A673 (cell line): ENCODE results near the gene SDK1. TPM values are rescaled to one million over a fixed set of nuclear protein-coding genes. Genes with fewer than 3 reads are reported as not detected.
"Not testable (repeated sequence)": the region's sequence is repeated elsewhere in the genome, so short reads cannot be mapped to it uniquely, and the experiment has no call there.

Experiments
- BruUV-seq: library from RNA; stranded (reverse); fragments of 400-500 nt; replicated peaks from 2 replicates; lab custom pipeline; 2021; lab: Mats Ljungman, UMichigan
- CTCF ChIA-PET: fragments of 300-600 bp; sonication (Branson Sonifier 250); formaldehyde crosslinking; loops from one replicate; lab custom pipeline; 2022; ENCODE audit warnings: antibody characterized with exemption; lab: Charles Lee
- POLR2A ChIA-PET: fragments of 300-600 bp; sonication (Branson Sonifier 250); formaldehyde crosslinking; loops from one replicate; lab custom pipeline; 2022; ENCODE audit warnings: antibody characterized with exemption; ENCODE audit not compliant: low non-redundant PET; lab: Charles Lee
- DNase-seq: peaks from one replicate; pipeline ENCODE4 v3.0.0-alpha.2; 2015; ENCODE audit warnings: low spot score
- H3K27ac ChIP-seq: fragments of 200-600 bp; sonication (generic); 2 replicates; pipeline ENCODE4 v1.5.1; 2016; ENCODE audit warnings: mixed run types, low read depth, mild to moderate bottlenecking, mixed read lengths, antibody characterized with exemption, low read length; ENCODE audit not compliant: poor library complexity, severe bottlenecking
- H3K27me3 ChIP-seq: fragments of 200-600 bp; sonication (generic); replicated peaks from 2 replicates; pipeline ENCODE4 v1.6.1; 2017; ENCODE audit warnings: mixed run types, low read depth, mild to moderate bottlenecking, mixed read lengths, antibody characterized with exemption, low read length; ENCODE audit not compliant: insufficient read depth, poor library complexity
- H3K36me3 ChIP-seq: fragments of 200-600 bp; sonication (generic); 2 replicates; pipeline ENCODE4 v1.6.1; 2016; ENCODE audit warnings: mixed run types, mild to moderate bottlenecking, mixed read lengths, antibody characterized with exemption, low read length; ENCODE audit not compliant: insufficient read depth, poor library complexity, severe bottlenecking
- H3K4me1 ChIP-seq: fragments of 200-600 bp; sonication (generic); 2 replicates; pipeline ENCODE4 v1.6.1; 2017; ENCODE audit warnings: mixed run types, mild to moderate bottlenecking, mixed read lengths, antibody characterized with exemption, low read length; ENCODE audit not compliant: insufficient read depth, poor library complexity, severe bottlenecking
- H3K4me3 ChIP-seq: fragments of 200-600 bp; sonication (generic); 2 replicates; pipeline ENCODE4 v1.5.1; 2016; ENCODE audit warnings: low read depth, mixed run types, mild to moderate bottlenecking, mixed read lengths, low read length; ENCODE audit not compliant: poor library complexity, severe bottlenecking
- H3K9me3 ChIP-seq: fragments of 200-600 bp; sonication (generic); 2 replicates; pipeline ENCODE4 v1.6.1; 2016; ENCODE audit warnings: mixed run types, low read depth, mild to moderate bottlenecking, mixed read lengths, antibody characterized with exemption, low read length; ENCODE audit not compliant: poor library complexity, severe bottlenecking
- EZH2 ChIP-seq: fragments of 200-600 bp; sonication (generic); IDR thresholded peaks from 2 replicates; pipeline ENCODE4 v1.6.1; 2017; ENCODE audit warnings: borderline replicate concordance, low read depth, mild to moderate bottlenecking, mixed read lengths, antibody characterized with exemption, low read length; ENCODE audit not compliant: poor library complexity, severe bottlenecking
- intact Hi-C: fragments of 100-400 bp; cut with micrococcal nuclease; formaldehyde crosslinking; loops from one replicate; pipeline ENCODE4 v1.10.0; 2022; ENCODE audit not compliant: unreplicated experiment
- total RNA-seq: library from RNA; stranded (reverse); gene quantifications from 2 replicates; pipeline ENCODE4 v1.2.3, GENCODE V29; 2021
- TF ChIP-seq, protein P1 (sequence below): fragments of 300-800, 200-600 bp; sonication (generic); conservative IDR thresholded peaks from 2 replicates; pipeline ENCODE4 v1.5.1; 2017; ENCODE audit warnings: low read depth, mild to moderate bottlenecking, antibody characterized with exemption, low read length, moderate library complexity, mixed read lengths

The SDK1 gene
- total RNA-seq, 1 experiment from 2014 or later, result 14.7 TPM

DNA sequence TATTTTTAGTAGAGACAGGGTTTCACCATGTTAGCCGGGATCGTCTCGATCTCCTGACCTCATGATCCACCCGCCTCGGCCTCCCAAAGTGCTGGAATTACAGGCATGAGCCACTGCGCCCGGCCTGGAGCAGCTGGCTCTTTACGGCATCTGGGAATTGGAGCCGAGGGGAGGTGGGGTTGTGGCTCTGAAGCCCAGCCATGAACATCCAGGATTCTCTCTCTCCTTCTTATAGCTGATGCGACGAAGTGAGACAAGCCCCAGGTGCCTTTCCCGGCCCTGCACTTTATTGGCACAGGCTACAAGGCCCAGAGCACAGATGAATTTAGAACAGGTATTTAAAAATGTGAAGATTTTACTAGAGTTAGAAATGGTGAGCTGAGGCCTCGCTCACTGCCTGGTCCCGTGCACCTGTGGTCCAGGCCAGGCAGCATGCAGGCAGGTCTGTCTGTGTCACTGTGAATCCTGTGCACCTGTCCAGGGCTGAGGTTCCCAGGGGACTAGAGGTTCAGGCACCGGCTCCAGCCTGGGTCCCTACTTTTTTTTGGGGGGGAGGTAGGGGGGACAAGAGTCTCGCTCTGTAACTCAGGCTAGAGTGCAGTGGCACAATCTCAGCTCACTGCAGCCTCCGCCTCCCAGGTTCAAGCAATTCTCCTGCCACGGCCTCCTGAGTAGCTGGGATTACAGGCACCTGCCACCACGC, 1001.3 kb downstream of the SDK1 start:
- Histone ChIP-seq H3K4me1 (no peaks in the 10 kb centered on the region), H3K27ac (no peak overlapping the region), H3K4me3 (no peak overlapping the region), H3K9me3 (no peaks in the 10 kb centered on the region), H3K36me3 (no peaks in the 10 kb centered on the region), H3K27me3 (no peaks in the 10 kb centered on the region)
- no peak for DNase-seq
- intact Hi-C loops, result no loop called here
- ChIA-PET POLR2A (no interaction called here), CTCF (no interaction called here)
- no TSS peak for BruUV-seq
- TF ChIP-seq, protein P1, sequence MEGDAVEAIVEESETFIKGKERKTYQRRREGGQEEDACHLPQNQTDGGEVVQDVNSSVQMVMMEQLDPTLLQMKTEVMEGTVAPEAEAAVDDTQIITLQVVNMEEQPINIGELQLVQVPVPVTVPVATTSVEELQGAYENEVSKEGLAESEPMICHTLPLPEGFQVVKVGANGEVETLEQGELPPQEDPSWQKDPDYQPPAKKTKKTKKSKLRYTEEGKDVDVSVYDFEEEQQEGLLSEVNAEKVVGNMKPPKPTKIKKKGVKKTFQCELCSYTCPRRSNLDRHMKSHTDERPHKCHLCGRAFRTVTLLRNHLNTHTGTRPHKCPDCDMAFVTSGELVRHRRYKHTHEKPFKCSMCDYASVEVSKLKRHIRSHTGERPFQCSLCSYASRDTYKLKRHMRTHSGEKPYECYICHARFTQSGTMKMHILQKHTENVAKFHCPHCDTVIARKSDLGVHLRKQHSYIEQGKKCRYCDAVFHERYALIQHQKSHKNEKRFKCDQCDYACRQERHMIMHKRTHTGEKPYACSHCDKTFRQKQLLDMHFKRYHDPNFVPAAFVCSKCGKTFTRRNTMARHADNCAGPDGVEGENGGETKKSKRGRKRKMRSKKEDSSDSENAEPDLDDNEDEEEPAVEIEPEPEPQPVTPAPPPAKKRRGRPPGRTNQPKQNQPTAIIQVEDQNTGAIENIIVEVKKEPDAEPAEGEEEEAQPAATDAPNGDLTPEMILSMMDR, result no peak
- TF ChIP-seq EZH2, result no peak

DNA sequence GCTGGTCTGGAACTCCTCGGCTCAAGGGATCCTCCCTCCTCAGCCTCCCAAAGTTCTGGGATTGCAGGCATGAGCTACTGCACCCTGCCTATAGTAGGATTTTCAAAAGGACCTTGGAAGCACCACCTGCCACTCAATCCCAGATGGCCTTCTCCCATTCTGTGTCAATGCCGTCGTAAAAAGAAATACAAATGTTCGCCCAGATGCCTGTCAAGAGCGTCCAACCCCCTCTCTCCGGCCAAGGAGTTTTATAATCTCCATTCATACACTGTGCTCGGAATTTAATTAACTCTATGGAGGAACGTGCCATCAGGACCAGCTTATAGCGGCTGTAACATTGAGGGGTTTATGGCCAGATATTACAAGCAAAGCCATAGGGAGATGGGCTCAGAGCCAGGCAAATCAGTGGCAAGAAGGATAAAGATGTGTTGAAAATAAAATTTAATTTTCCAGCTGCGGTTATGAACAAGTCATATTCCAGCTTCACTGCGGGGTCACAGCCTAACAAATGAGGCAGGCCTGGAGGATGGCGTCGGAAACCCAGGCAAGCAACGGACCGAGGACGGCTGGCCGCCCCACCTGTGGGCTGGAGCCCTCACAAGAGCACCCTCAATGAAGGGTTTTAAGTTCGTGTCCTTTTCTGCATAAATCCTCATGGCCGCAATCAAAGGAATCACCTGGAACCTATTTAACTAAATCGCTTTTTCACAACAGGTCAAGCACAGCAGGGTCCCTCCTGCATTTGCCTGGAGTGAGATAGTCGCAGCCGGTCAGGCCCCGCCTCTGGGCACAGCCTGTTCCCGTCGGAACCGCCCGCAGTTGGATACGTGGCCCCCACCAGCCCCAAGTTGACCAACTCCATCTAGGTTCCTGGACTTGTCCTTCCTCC, 1006.5 kb downstream of the SDK1 start:
- no TSS peak for BruUV-seq
- intact Hi-C loops, result no loop called here
- H3K9me3 ChIP-seq, result no peaks in the 10 kb centered on the region
- H3K4me1 ChIP-seq, result no peaks in the 10 kb centered on the region
- H3K27ac ChIP-seq, result no peak overlapping the region
- TF ChIP-seq EZH2, result no peak
- TF ChIP-seq, protein P1, result no peak
- no peaks in the 10 kb centered on the region for H3K27me3 ChIP-seq
- POLR2A ChIA-PET, result no interaction called here
- CTCF ChIA-PET, result no interaction called here
- no peaks in the 10 kb centered on the region for H3K36me3 ChIP-seq
- DNase-seq, result no peak
- no peak overlapping the region for H3K4me3 ChIP-seq

DNA sequence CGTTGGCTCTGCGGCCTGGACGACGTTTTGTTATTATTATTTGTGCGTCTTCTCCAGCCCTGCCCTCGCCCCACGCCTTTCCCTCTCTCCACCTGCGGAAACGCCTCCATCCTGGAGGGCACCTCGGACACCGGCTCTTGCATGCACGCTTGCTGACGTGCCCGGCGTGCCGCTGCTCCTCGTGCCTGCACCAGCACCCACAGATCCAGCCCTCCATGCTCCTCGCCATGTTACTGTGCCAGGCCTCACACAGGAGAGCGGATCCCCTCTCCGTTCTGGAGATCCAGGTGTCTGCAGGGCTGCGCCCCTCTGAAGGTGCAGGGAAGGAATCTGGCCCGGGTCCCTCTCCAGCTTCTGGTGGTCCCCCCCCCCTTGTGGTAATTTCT, 1007.1 kb downstream of the SDK1 start:
- no peak for TF ChIP-seq EZH2
- TF ChIP-seq, protein P1, result no peak
- DNase-seq, result no peak
- CTCF ChIA-PET, result no interaction called here
- POLR2A ChIA-PET, result no interaction called here
- H3K27me3 ChIP-seq, result no peaks in the 10 kb centered on the region
- no peaks in the 10 kb centered on the region for H3K4me1 ChIP-seq
- no TSS peak for BruUV-seq
- no peak overlapping the region for H3K4me3 ChIP-seq
- no peaks in the 10 kb centered on the region for H3K36me3 ChIP-seq
- intact Hi-C loops, result no loop called here
- no peak overlapping the region for H3K27ac ChIP-seq
- H3K9me3 ChIP-seq, result no peaks in the 10 kb centered on the region

DNA sequence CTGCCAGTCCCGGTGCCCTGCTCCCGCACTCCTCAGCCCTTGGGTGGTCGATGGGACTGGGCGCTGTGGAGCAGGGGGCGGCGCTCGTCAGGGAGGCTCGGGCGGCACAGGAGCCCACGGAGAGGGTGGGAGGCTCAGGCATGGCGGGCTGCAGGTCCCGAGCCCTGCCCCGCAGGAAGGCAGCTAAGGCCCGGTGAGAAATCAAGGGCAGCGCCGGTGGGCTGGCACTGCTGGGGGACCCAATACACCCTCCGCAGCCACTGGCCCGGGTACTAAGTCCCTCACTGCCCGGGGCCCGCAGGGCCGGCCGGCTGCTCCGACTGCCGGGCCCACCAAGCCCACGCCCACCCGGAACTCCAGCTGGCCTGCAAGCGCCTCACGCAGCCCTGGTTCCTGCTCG, 1012.9 kb downstream of the SDK1 start:
- H3K4me3 ChIP-seq, intact Hi-C loops, BruUV-seq, H3K9me3 ChIP-seq, DNase-seq, H3K36me3 ChIP-seq, H3K27ac ChIP-seq, POLR2A ChIA-PET, H3K4me1 ChIP-seq: not testable (repeated sequence)
- CTCF ChIA-PET, result interaction anchor here (0.6 kb wide), 1 partner anchor 249 kb away, joined by 3 read pairs; no protein-coding TSS in a partner anchor
- peaks cover 19% of the 10 kb centered on the region for H3K27me3 ChIP-seq

DNA sequence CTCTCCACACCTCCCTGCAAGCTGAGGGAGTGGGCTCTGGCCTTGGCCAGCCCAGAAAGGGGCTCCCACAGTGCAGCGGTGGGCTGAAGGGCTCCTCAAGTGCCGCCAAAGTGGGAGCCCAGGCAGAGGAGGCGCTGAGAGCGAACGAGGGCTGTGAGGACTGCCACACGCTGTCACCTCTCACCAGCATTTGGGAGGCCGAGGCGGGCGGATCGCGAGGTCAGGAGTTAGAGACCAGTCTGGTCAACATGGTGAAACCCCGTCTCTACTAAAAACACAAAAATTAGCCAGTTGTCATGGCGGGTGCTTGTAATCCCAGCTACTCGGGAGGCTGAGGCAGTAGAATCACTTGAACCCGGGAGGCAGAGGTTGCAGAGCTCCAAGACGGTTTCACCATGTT, 1013.3 kb downstream of the SDK1 start:
- H3K27ac ChIP-seq, H3K4me3 ChIP-seq, H3K9me3 ChIP-seq, DNase-seq, BruUV-seq, POLR2A ChIA-PET, intact Hi-C loops, H3K4me1 ChIP-seq, H3K36me3 ChIP-seq: not testable (repeated sequence)
- CTCF ChIA-PET, result interaction anchor here (0.6 kb wide), 1 partner anchor 249 kb away, joined by 3 read pairs; no protein-coding TSS in a partner anchor
- H3K27me3 ChIP-seq, result peaks cover 19% of the 10 kb centered on the region
